NCI-H526 (cell line): Measurements from ENCODE around the gene MSI2.
"Not testable (repeated sequence)": the region's sequence is repeated elsewhere in the genome, so short reads cannot be mapped to it uniquely, and the experiment has no call there.

Experiments
- DNase-seq, 2 experiments: peaks; one replicate each; lab custom pipeline; 2025; lab: John Stamatoyannopoulos, UW

The MSI2 gene

GRCh38 chr17:57292091-57292490 is 35.8 kb downstream of the MSI2 start:
- DNase-seq: no peak

- no peak for DNase-seq
These were observed 36.8 kb downstream of the MSI2 start for GRCh38 chr17:57293077-57293476.

DNA sequence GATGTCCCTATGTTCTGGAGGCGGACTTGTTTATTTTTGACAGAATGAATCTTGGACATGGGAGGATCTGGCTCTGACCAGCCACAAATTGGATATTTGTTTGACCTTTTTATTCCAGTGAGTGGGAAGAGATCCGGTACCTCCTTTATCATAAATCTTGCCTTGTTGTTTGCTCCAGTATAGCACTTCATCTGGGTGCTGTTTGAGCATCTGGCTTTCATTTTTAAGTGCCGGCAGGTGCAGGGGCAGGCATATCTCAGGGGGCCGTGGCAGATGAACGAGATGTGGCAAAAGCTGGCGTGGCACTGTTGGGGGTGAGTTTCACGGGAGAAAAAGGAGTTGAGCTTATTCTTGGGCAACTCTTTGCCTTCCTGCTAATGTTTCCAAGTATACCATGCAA is 37.8 kb downstream of the MSI2 start:
- peak in 1 of 2 experiments; percentile 58 for DNase-seq

DNA sequence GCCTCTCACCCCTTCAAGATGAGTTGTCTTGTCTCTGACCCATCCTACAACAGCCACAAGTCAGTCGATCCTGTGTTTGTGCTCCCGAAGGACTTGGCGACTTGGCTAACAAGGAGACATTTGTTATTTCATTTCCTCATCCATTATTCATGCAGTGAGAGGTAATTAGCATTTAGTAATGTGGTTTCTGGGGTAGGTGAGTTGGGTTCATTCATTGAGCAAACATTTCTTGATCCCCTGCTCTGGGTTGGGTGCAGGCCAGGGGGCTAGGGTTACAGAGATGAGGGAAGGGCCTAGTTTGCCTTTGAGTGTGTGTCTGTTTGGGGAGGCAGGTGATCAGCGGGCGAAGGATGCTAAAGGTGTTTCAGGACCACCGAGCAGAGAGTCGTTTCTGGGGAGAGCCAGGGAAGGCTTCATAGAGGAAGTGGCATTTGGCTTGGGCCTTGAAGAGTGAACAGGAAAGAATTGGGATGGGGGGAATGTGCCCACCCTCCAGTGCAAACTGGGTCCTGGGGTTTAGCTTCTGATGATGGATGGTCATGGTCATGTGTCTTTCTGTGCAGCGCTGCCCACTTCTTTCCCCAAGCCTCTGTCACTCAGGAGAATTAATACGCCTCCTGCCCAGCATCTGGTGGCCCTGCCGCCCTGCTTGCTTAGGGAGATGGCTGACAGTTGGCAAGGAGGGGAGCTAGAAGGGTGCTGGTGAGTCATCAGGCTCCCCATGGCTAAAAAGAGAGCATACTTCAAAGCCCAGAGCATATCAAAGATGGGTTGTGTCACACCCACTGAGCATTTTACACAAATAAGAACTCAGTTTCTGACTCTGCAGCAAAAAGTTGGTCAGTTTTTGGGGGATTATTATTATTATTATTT is 38.5 kb downstream of the MSI2 start:
- DNase-seq: peak; percentile 91 to 95

DNA sequence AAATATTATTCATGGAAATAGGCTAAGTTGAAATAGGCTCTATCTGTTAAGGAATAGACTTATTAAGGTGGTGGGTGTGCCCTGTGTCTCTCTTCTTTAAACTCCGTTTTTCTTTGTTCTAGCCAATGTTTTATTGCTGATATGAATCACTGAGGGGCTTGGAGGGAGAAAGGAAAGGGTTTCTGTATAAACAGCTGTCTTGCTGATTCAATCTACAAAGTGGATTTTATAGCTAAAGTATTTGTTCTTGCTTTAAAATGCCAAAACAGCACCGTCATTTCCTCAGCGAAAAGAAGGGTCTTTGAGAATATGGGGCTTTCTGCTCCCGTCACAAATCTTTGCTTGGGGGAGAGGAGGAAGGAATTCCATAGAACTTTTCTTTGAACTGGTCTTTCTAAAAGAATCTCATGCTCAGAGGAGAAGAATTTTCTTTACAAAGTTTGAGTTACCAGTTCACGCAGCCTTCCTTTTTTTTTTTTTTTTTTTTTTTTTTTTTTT is 39.3 kb downstream of the MSI2 start:
- DNase-seq: no peak

DNA sequence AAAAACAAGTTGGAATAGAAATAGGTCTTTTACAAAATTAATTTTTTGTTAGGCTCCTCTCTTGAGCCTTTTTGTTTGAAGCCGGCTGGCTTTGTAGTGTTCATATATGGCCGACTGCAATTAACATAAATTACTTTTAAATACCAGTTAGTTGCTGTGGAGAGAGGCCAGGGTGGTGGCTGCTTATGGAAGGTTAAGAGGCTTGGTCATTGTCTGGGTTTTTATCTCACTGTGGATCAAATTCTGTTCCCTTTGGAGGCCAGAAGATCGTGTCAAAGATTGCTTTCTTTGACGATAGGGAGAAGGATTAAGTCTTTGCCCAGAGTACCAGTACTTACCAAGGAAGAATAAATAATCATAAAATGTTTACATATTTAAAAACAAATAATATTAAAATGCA is 39.9 kb downstream of the MSI2 start:
- DNase-seq: peak; percentile 47 to 71

- DNase-seq: no peak
These were observed 42.9 kb downstream of the MSI2 start for GRCh38 chr17:57299176-57299575.

DNA sequence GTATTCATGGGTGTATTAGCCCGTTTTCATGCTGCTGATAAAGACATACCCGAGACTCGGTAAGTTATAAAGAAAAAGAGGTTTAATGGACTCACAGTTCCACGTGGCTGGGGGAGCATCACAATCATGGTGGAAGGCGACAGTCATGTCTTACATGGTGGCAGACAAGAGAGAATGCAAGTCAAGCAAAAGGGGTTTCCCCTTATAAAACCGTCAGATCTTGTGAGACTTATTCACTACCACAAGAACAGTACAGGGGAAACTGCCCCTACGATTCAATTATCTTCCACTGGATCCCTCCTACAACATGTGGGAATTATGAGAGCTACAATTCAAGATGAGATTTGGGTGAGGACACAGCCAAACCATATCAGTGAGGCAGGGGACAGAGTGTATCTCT is 44.3 kb downstream of the MSI2 start:
- DNase-seq: not testable (repeated sequence)

- no peak for DNase-seq
These were observed 46.6 kb downstream of the MSI2 start for GRCh38 chr17:57302690-57303465.

DNA sequence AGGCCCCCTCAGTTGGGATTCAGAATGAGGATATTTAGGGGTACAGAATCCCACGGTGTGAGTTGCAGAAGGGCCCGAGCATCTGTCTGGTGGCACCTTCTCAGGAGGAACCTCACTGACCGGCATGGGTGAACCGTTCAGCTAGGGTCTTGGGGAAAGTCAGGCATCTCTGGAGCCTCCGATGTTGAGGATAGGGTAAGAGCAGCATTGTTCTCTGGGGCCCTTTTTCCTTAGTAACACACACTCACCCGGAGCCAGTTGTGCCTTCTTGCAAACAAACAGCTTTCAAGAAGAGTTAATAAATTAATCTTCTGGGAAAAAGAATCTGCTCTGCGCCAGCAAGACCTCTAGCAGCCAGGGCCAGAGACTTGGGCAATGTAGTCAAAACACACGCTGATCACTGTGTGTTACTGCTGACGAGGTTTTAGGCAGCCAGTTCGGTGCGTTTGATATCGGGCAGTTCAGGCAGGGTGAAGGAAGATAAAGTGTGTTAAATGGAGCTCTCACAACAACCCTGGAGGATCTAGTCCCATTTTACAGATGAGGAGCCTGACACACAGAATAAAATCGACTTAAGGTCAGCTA is 48.9 kb downstream of the MSI2 start:
- DNase-seq: no peak

- DNase-seq: no peak
These were observed 49.7 kb downstream of the MSI2 start for GRCh38 chr17:57305908-57306504.

- no peak for DNase-seq
These were observed 52.3 kb downstream of the MSI2 start for GRCh38 chr17:57308543-57309186.

DNA sequence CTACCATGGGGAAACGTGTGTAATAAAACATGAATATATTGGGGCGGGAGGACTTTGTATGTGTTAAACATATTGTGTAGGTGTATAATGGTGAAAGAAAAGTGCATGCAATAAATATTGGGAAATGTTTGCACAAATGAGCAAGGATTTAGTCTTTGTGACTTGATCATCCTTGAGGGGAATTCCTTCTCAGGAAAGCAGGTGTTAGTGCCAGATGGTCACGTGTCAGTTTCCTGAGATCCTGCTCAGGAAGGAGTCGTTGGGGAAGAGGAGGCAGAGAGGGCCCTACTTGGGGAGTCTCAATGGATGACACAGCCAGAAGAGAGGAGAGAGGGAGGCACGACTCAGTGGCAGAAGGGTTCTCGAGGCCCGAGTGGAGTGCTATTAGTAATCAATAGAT is 53.2 kb downstream of the MSI2 start:
- no peak for DNase-seq

DNA sequence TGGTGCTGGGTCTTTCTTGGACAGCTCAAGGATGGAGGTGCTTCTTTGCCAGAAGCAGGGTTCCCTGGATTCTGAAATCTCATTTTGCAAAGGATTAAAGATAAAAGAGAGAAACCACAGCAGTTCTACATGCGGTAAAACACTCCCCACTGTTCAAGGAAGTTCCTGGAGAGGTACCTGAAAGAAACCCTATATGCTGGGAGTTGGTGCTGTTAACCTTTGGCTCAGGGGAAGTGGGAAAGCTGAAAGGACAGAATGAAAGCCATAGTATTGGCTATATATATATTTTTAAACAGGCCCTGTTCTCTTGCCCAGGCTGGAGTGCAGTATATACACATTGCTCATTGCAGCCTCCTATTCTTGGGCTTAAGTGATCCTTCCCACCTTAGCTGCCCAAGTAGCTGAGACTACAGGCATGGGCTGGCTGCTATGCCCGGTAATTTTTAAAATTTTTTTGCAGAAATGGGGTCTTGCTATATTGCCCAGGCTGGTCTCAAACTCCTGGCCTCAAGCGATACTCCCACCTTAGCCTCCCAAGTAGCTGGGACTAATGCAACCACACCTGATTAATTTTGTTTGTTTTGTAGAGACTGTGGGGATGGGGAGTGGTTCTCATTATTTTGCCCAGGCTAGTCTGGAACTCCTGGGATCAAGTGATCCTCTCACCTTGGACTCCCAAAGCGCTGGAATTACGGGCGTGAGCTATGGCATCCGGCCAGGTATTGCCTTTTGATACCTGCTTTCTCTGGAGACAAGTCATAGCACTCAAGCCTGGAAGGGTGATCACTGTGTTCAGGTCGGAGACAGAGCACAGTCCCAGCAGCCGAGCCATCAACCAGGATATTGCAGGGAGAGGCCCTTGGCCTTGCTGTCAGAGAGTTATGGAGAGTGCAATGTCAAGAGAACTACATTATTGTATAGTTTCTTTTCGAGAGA is 55.2 kb downstream of the MSI2 start:
- no peak for DNase-seq

GRCh38 chr17:57312242-57312641 is 55.9 kb downstream of the MSI2 start:
- no peak for DNase-seq

DNA sequence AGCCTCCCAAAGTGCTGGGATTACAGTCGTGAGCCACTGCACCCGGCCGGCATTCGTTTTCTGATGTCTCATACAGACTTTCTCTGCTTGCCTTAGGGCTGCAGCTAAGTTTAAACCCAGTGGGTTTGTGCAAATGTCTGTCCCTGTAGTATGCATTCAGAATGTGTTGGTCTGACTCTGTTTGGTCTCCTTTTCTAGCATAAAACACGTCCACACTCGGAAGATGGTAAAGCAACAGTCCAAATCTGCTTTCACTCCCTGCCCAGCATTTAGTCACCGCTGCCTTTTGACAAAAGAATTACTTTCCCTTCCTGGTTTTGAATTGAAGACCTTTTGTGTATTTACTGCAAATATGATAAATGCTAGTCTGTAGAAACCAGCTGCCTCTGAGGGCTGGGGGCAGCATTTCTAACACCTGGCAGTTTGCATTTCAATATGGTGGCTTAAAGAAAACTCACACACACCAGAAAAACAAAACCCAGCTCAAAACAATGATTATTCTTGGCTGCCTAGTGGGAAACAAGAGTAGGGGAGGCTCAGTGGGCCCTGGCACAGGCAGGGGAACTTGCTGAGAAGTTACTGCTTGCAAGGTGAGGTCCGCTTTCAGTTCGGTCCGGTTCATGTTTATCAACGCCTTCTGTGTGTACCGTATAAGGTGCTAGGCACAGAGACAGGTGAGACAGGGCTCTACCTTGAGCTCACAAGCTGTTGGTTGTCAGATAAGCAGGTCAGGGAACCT is 56.9 kb downstream of the MSI2 start:
- no peak for DNase-seq

DNA sequence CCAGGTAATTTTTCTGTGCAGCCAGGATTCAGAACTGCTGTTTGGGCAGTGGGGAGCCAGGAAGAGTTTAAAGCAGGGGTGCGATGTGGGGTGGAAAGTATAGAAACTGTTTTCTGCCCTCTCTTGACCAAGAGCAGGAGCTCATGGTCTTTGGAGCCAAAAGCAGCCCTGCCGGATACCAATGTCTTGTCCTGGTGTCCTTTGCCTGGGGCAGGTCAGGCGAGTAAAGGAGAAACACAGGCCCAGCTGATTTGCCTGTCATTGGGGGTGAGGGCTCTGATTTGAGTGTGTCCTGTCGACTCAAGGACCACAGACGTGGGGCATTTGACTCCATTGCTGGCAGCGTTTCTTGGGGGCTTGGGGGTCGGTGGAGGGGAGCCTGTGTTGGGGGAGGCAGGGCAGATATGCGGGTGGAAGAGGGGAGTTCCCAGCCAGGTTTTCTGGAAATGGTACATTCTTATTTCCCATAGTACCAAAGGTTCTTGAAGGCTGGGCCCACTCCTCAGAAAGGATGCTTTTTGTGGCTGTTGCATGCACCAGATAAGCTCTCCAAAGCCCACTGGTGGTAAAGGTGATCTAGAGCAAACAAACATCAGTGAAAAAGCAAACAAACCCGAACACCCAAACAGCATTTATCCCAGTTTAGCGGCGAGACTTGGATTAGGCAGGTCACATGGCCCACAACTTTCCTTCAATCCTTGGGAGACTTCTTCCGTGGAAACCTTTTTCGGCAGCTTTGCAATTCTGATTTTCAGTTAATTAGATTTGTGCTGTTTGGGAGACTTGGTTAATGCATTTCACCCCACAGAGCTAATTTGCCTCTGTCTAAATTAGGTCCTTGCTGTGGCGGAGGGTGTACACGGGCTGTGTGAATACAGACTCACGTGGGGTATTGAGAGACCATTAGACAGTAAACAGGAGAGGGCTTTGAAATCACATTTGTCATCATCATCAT is 59.0 kb downstream of the MSI2 start:
- no peak for DNase-seq

DNA sequence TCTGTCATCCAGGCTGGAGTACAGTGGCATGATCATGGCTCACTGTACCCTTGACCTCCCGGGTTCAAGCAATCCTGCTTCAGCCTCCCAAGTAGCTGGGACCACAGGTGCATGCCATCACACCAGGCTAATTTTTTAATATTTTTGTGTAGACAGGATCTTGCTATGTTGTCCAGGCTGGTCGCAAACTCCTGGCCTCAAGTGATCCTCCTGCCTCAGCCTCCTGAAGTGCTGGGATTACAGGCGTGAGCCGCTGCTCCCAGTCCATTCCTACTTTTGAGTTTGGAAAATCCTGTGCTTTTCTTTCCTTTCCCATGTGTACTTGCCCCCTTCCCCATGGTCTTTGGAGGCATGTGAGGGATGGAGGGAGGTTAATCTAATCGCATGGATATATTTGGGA is 60.0 kb downstream of the MSI2 start:
- DNase-seq: no peak

DNA sequence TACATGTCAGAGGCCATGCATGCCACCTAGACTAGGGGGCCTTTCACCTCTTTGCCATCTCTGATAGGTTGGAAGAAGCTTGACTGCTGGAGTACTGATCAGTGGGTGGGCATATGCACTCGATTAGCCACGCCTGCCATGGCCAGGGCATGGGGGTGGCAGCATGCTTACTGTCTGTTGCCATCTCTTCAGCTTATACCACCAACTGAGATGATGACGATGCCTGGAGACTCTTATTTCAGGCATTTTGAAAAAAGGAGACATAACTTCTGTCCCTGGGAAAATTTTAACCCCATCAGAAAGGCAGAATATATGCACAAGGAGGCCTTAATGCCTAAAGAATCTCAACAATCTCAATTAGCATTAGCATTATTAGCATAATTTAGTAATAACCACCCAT is 60.8 kb downstream of the MSI2 start:
- no peak for DNase-seq
